Measurements from ENCODE around the gene NAV3.

GRCh38 chr12:78128211-78128610 is 297.5 kb downstream of the NAV3 start:
- TF ChIP-seq TEAD4 (IDR thresholded peaks at IDR 0.05; ENCODE audit: borderline replicate concordance, insufficient read depth) = no peak
- TF ChIP-seq CTCF (IDR thresholded peaks at IDR 0.05) = no peak
- no peak for TF ChIP-seq POLR2AphosphoS5 (IDR thresholded peaks at IDR 0.05; ENCODE audit: low read depth, low read length)
- TF ChIP-seq JUND (IDR thresholded peaks at IDR 0.05) = no peak
- TF ChIP-seq FOSL2 (IDR thresholded peaks at IDR 0.05; ENCODE audit: borderline replicate concordance, low read depth) = no peak
- no peak for TF ChIP-seq RCOR1 (IDR thresholded peaks at IDR 0.05; ENCODE audit: low read length)
- no peak for TF ChIP-seq MAX (IDR thresholded peaks at IDR 0.05; ENCODE audit: low read depth)
- no peak for TF ChIP-seq ELF1 (IDR thresholded peaks at IDR 0.05)
- no peak for TF ChIP-seq NFIC (IDR thresholded peaks at IDR 0.05; ENCODE audit: borderline replicate concordance)
- no peak for TF ChIP-seq MXI1 (IDR thresholded peaks at IDR 0.05; ENCODE audit: low read depth, low read length)
- TF ChIP-seq PBX3 (IDR thresholded peaks at IDR 0.05) = no peak
- no peak for TF ChIP-seq EP300 (IDR thresholded peaks at IDR 0.05; ENCODE audit: borderline replicate concordance in 1 of 2, low read depth in 1 of 2, low read length in 1 of 2)
- no peak for TF ChIP-seq GABPA (IDR thresholded peaks at IDR 0.05; ENCODE audit: low read depth)
- TF ChIP-seq USF2 (IDR thresholded peaks at IDR 0.05; ENCODE audit: borderline replicate concordance, low read depth, low read length) = no peak
